Progenitor cell of endocrine pancreas (in vitro differentiated cells): ENCODE results near the gene SPINT2. TPM values are rescaled to one million over a fixed set of nuclear protein-coding genes. Genes with fewer than 3 reads are reported as not detected.
"Not testable (repeated sequence)": the region's sequence is repeated elsewhere in the genome, so short reads cannot be mapped to it uniquely, and the experiment has no call there.

Experiments
- DNase-seq: peaks from one replicate; pipeline ENCODE4 v3.0.0; 2021; ENCODE audit warnings: low spot score; ENCODE audit not compliant: unreplicated experiment
- H3K27ac Mint-ChIP-seq: 2 replicates; pipeline ENCODE4 v1.8.0; 2021; ENCODE audit warnings: mild to moderate bottlenecking, moderate library complexity, mixed read lengths
- H3K27me3 Mint-ChIP-seq: 2 replicates; pipeline ENCODE4 v1.8.0; 2021; ENCODE audit warnings: mixed read lengths
- H3K36me3 Mint-ChIP-seq: 2 replicates; pipeline ENCODE4 v1.8.0; 2022; ENCODE audit warnings: mixed read lengths; ENCODE audit not compliant: insufficient read depth
- H3K4me1 Mint-ChIP-seq: 2 replicates; pipeline ENCODE4 v1.8.0; 2021; ENCODE audit warnings: low read depth, mixed read lengths
- H3K4me3 Mint-ChIP-seq: 2 replicates; pipeline ENCODE4 v1.8.0; 2021; ENCODE audit warnings: low read depth, mild to moderate bottlenecking, moderate library complexity, mixed read lengths
- H3K9me3 Mint-ChIP-seq: 2 replicates; pipeline ENCODE4 v1.8.0; 2021; ENCODE audit warnings: low read depth, mixed read lengths
- CTCF ChIP-seq: fragments of 200-600 bp; sonication (generic); IDR thresholded peaks from one replicate; pipeline ENCODE4 v1.5.0; 2021; ENCODE audit warnings: antibody characterized with exemption, mild to moderate bottlenecking; ENCODE audit not compliant: unreplicated experiment
- total RNA-seq: library from RNA; stranded (reverse); gene quantifications from 2 replicates; pipeline ENCODE4 v1.2.1, GENCODE V29; 2021

Gene SPINT2
- total RNA-seq, 1 donor from 2014 or later, result 519 TPM

DNA sequence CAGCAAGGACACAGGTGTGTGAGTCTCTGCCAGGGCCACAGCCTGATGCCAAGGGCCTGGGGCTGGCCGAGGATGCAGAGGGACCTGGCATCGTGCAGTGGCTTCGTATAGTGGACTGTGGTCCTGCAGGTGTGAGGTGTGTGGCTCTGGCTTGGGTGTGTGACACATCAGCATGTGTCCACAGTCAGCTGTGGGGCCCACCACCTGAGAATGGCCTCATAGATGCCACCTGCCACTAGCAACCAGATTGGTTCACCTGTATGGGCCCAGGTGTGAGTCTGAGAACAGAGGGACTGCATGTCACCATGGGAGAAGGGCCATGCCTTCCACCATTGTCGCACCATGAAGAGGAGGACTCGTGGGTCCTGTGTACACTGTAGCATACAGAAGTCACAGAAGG is 10.6 kb upstream of the SPINT2 start:
- Mint-ChIP-seq H3K27ac (no peak overlapping the region), H3K36me3 (peaks cover 2% of the 10 kb centered on the region), H3K4me3 (peak overlapping the region; percentile 52), H3K9me3 (no peaks in the 10 kb centered on the region), H3K4me1 (peaks cover 42% of the 10 kb centered on the region), H3K27me3 (peaks cover 3% of the 10 kb centered on the region)
- TF ChIP-seq CTCF, result no peak
- no peak for DNase-seq

GRCh38 chr19:38255383-38256014 is 8.9 kb upstream of the SPINT2 start:
- Mint-ChIP-seq H3K9me3 (no peaks in the 10 kb centered on the region), H3K4me3 (peak overlapping the region; percentile 66), H3K27me3 (peaks cover 3% of the 10 kb centered on the region), H3K36me3 (peaks cover 2% of the 10 kb centered on the region), H3K4me1 (peaks cover 37% of the 10 kb centered on the region), H3K27ac (peak overlapping the region; percentile 83)
- DNase-seq, result no peak
- no peak for TF ChIP-seq CTCF

DNA sequence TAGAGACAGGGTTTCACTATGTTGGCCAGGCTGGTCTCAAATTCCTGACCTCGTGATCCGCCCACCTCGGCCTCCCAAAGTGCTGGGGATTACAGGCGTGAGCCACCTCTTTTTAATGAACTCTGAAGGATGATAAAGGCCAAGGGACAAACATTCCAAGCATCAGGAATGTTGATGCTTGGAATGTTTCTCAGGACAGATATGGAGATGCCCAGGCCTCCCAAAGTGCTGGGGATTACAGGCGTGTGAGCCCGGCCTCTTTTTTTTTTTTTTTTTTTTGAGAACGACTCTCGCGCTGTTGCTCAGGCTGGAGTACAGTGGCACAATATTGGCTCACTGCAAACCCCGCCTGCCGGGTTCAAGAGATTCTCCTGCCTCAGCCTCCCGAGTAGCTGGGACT is 2.4 kb upstream of the SPINT2 start:
- not testable (repeated sequence) for H3K27ac Mint-ChIP-seq, DNase-seq, H3K9me3 Mint-ChIP-seq, H3K4me3 Mint-ChIP-seq, H3K27me3 Mint-ChIP-seq, H3K36me3 Mint-ChIP-seq
- H3K4me1 Mint-ChIP-seq, result peaks cover 31% of the 10 kb centered on the region

DNA sequence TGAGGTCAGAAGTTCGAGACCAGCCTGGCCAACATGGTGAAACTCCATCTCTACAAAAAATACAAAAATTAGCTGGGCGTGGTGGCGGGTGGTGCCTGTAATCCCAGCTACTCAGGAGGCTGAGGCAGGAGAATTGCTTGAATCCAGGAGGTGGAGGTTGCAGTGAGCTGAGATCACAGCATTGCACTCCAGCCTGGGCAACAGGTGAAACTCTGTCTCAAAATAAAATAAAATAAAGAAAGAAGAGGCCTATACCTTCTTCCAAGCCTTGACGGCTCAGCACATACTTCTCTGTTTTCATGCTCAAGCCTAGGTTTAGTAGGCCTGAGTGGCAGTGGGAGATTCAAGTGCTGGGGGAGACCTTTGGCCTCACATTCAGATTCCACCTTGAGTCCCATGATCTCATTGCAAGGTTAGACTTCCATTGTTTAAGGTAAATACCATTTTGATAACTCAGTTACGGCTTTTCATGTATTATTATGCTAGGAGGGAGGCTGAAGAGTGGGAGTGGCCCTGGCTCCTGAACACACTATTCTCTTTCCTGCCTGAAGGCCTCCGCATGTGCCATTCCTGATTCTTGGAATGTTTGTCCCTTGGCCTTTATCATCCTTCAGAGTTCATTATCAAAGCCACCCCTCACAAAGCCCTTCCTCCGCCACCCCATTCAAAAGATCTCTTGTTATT is 1.6 kb upstream of the SPINT2 start:
- Mint-ChIP-seq H3K4me3 (peak overlapping the region; percentile 10), H3K4me1 (peaks cover 39% of the 10 kb centered on the region), H3K27ac (peak overlapping the region; percentile 90), H3K36me3 (no peaks in the 10 kb centered on the region), H3K9me3 (no peaks in the 10 kb centered on the region), H3K27me3 (no peaks in the 10 kb centered on the region)
- no peak for DNase-seq
- TF ChIP-seq CTCF, result no peak

DNA sequence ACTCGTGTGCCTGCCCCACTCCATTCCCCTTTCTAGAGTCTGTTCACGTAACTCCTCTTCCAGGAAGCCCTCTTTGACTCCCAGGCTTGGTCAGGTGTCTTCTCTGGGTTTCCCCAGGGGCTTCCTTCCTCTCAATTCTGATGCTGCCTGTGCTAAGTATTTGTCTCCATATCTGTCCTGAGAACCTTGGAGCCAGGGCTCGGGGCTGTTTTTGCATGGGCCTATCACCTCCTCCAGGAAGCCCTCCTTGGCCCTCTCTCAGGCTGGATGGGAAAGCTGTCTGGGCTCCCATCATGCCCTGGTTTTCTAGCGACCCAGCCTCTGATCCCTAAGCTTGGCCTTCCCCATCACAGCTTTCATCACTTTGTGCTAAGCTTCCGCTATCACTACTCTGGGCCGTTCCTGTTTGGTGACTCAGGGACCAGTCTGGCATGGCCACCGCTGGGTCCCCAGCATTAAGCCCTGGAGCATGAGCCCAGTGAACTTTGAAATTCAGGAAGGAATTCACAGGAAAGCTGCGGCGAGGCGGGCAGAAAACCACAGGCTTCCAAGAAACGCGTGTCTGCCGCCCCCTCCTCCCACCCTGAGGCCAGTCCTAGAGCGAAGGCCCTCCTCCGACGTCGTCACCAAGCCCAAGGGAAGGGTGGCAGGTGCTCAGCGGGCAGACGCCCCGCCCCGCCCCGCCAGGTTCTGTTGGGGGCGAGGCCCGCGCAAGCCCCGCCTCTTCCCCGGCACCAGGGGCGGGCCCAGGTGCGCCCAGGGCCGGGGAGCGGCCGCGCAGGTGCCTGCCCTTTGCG is 486 bp upstream of the SPINT2 start:
- Mint-ChIP-seq H3K36me3 (no peaks in the 10 kb centered on the region), H3K4me1 (peaks cover 51% of the 10 kb centered on the region)

More for the DNA sequence above, 486 bp upstream of the SPINT2 start:
- no peak for TF ChIP-seq CTCF
- no peaks in the 10 kb centered on the region for H3K9me3 Mint-ChIP-seq
- DNase-seq, result peak; percentile 97
- no peaks in the 10 kb centered on the region for H3K27me3 Mint-ChIP-seq
- H3K27ac Mint-ChIP-seq, result peak overlapping the region; percentile 97
- peak overlapping the region; percentile 99 for H3K4me3 Mint-ChIP-seq
